ENCODE data around the gene CCHCR1.

- TF ChIP-seq CTCF (IDR thresholded peaks at IDR 0.05) (no peak), POLR2AphosphoS5 (IDR thresholded peaks at IDR 0.05) (no peak), POLR2A (IDR thresholded peaks at IDR 0.05) (no peak)
Observed at GRCh38 chr6:31122791-31123706, 34.6 kb downstream of the CCHCR1 start.
